Trophoblast cell (in vitro differentiated cells and primary cell): ENCODE data around the gene MYT1.

Experiments
- DNase-seq, 2 donors: peaks; one replicate each; pipeline ENCODE4 v3.0.0-alpha.2; 2016
- H2AFZ ChIP-seq: 2 replicates; pipeline ENCODE4 v1.6.1; 2013; ENCODE audit warnings: low read length, moderate library complexity, mild to moderate bottlenecking; ENCODE audit not compliant: insufficient read depth, poor library complexity
- H2AK5ac ChIP-seq: 2 replicates; pipeline ENCODE4 v1.6.1; 2013; ENCODE audit warnings: mild to moderate bottlenecking, low read length
- H2BK120ac ChIP-seq: 2 replicates; pipeline ENCODE4 v1.6.1; 2013; ENCODE audit warnings: low read length, mild to moderate bottlenecking, moderate library complexity; ENCODE audit not compliant: insufficient read depth, poor library complexity
- H2BK12ac ChIP-seq: 2 replicates; pipeline ENCODE4 v1.6.1; 2013; ENCODE audit warnings: mild to moderate bottlenecking, low read length, moderate library complexity
- H2BK5ac ChIP-seq: 2 replicates; pipeline ENCODE4 v1.6.1; 2013; ENCODE audit warnings: low read length, low read depth, moderate library complexity, mild to moderate bottlenecking; ENCODE audit not compliant: poor library complexity
- H3K14ac ChIP-seq: 2 replicates; pipeline ENCODE4 v1.6.1; 2013; ENCODE audit warnings: mild to moderate bottlenecking, low read length
- H3K18ac ChIP-seq: 2 replicates; pipeline ENCODE4 v1.6.1; 2013; ENCODE audit warnings: mild to moderate bottlenecking, low read length
- H3K23ac ChIP-seq: 2 replicates; pipeline ENCODE4 v1.6.1; 2013; ENCODE audit warnings: low read length
- H3K27ac ChIP-seq: 2 replicates; pipeline ENCODE4 v1.5.1; 2013; ENCODE audit warnings: low read depth, mild to moderate bottlenecking, inconsistent platforms, low read length, moderate library complexity
- H3K27me3 ChIP-seq: 2 replicates; pipeline ENCODE4 v1.6.1; 2013; ENCODE audit warnings: inconsistent platforms, mild to moderate bottlenecking, low read length, moderate library complexity; ENCODE audit not compliant: insufficient read depth
- H3K36me3 ChIP-seq, 2 experiments: 1 replicate in 1 of 2; 2 replicates in 1 of 2; pipeline ENCODE4 v1.6.1; 2013; ENCODE audit warnings: low read length in 2 of 2, mild to moderate bottlenecking in 2 of 2, moderate library complexity in 1 of 2; ENCODE audit not compliant: insufficient read depth in 2 of 2, control insufficient read depth in 1 of 2
- H3K4ac ChIP-seq: 2 replicates; pipeline ENCODE4 v1.6.1; 2013; ENCODE audit warnings: low read depth, mild to moderate bottlenecking, low read length, moderate library complexity
- H3K4me1 ChIP-seq, 2 experiments: 1 replicate in 1 of 2; 2 replicates in 1 of 2; pipeline ENCODE4 v1.6.1; 2013; ENCODE audit warnings: low read length in 2 of 2, mild to moderate bottlenecking in 2 of 2, moderate library complexity in 1 of 2; ENCODE audit not compliant: insufficient read depth in 2 of 2, control insufficient read depth in 1 of 2
- H3K4me2 ChIP-seq: 2 replicates; pipeline ENCODE4 v1.6.1; 2013; ENCODE audit warnings: inconsistent platforms, mild to moderate bottlenecking, low read length, moderate library complexity
- H3K4me3 ChIP-seq: 2 replicates; pipeline ENCODE4 v1.5.1; 2013; ENCODE audit warnings: mild to moderate bottlenecking, low read depth, low read length, inconsistent platforms
- H3K79me1 ChIP-seq: one replicate; pipeline ENCODE4 v1.6.1; 2013; ENCODE audit warnings: low read length
- H3K79me2 ChIP-seq: 2 replicates; pipeline ENCODE4 v1.6.1; 2013; ENCODE audit warnings: low read length, mild to moderate bottlenecking; ENCODE audit not compliant: control insufficient read depth, insufficient read depth, poor library complexity
- H3K9ac ChIP-seq: 2 replicates; pipeline ENCODE4 v1.6.1; 2013; ENCODE audit warnings: mild to moderate bottlenecking, low read length
- H3K9me3 ChIP-seq: 2 replicates; pipeline ENCODE4 v1.6.1; 2013; ENCODE audit warnings: low read depth, mild to moderate bottlenecking, control low read depth, inconsistent platforms, low read length; ENCODE audit not compliant: insufficient read depth
- H4K12ac ChIP-seq: 2 replicates; pipeline ENCODE4 v1.6.1; 2013; ENCODE audit warnings: low read depth, mild to moderate bottlenecking, low read length, moderate library complexity
- H4K8ac ChIP-seq: 2 replicates; pipeline ENCODE4 v1.6.1; 2013; ENCODE audit warnings: low read depth, mild to moderate bottlenecking, low read length, moderate library complexity
- H4K91ac ChIP-seq: one replicate; pipeline ENCODE4 v1.6.1; 2013; ENCODE audit warnings: low read depth, mild to moderate bottlenecking, low read length, moderate library complexity
- WGBS: extraction: QIAGEN DNeasy Blood & Tissue Kit; methylation state at CpG from one replicate; pipeline ENCODE4 v1.1.7; 2013; ENCODE audit warnings: missing lambda C conversion rate; ENCODE audit not compliant: insufficient read length, insufficient coverage; ENCODE audit errors: extremely low coverage; 5-methylcytosine and 5-hydroxymethylcytosine counted together

The MYT1 gene

DNA sequence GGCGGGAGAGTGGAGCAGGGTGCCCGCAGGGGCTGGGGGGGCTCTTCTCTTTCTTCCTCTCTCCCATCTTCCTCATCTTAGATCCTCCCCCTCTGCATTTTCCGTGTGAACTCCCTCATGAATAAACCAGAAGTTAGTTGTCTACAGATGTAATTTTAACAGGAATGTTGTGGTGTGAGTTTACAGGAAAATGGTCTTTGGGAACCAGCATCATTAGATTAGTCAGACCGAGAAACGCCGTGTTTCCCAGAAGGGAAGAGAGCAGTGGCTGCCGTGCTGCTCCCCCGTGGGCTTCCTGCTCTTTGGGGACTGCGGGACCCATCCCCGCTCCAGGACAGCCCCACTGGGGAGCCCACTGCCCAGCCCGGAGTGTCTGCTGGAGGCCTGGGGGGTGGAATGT lies 3.4 kb downstream of the MYT1 start:
- H2AFZ ChIP-seq: no peak overlapping the region
- no peaks in the 10 kb centered on the region for H3K36me3 ChIP-seq
- H2AK5ac ChIP-seq: no peak overlapping the region
- no peak overlapping the region for H4K12ac ChIP-seq
- H3K27ac ChIP-seq: no peak overlapping the region
- H3K18ac ChIP-seq: no peak overlapping the region
- H3K27me3 ChIP-seq: peaks cover 1% of the 10 kb centered on the region
- H3K9me3 ChIP-seq: no peaks in the 10 kb centered on the region
- no peak overlapping the region for H2BK5ac ChIP-seq
- H3K4me2 ChIP-seq: no peak overlapping the region
- H3K4me1 ChIP-seq: peaks cover 0 to 2% of the 10 kb centered on the region in 2 experiments
- no peak overlapping the region for H3K9ac ChIP-seq
- no peak overlapping the region for H3K23ac ChIP-seq
- no peak overlapping the region for H3K14ac ChIP-seq
- H2BK12ac ChIP-seq: no peak overlapping the region
- H2BK120ac ChIP-seq: no peak overlapping the region
- H3K79me1 ChIP-seq: no peaks in the 10 kb centered on the region
- H3K4me3 ChIP-seq: no peak overlapping the region
- peak in 1 of 2 donors; percentile 22 for DNase-seq
- WGBS: no CpG with 5 or more reads among the region's 11 CpGs
- no peak overlapping the region for H3K4ac ChIP-seq
- no peak overlapping the region for H4K91ac ChIP-seq
- H4K8ac ChIP-seq: no peak overlapping the region
- no peaks in the 10 kb centered on the region for H3K79me2 ChIP-seq

DNA sequence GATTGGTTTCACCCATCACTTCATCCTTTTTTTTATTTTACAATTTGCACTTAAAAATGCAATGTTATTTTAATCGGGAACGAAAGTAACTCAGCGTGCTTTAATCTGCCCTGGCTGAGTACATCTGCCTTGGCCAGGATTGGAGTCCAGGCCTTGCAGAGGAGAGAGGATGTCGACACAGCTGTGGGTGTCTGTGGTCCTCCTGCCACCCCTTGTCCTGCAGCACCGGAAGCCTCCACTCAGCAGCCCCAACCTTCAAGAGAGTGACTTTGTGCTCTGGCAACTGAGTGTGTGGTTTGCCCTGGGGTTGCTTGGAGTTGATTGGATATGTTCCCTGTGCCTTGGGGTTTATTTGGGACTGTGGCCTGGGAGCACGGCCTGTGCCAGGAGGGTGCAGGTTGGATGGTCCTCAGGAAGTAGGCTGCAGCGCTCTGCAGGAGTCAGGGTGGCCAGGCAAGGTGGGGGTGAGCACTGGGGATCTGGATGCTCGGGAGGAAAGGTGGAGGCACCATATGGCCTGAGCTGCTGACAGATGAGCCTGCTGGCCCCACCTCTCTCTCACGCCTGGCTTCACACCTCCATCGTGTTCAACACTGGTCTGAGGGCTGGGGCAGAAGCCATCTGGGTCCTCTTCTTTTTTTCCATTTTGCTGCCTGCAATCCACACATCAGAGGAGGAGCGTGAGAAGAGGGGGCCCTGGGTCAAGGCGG lies 4.3 kb downstream of the MYT1 start:
- H2AK5ac ChIP-seq: no peak overlapping the region
- H3K36me3 ChIP-seq: no peaks in the 10 kb centered on the region
- H2BK120ac ChIP-seq: no peak overlapping the region
- H3K9me3 ChIP-seq: no peaks in the 10 kb centered on the region
- no peaks in the 10 kb centered on the region for H3K79me1 ChIP-seq
- H3K4me1 ChIP-seq: peaks cover 0 to 2% of the 10 kb centered on the region in 2 experiments
- H3K79me2 ChIP-seq: no peaks in the 10 kb centered on the region
- H3K4me3 ChIP-seq: no peak overlapping the region
- H3K18ac ChIP-seq: no peak overlapping the region
- no peak overlapping the region for H2BK12ac ChIP-seq
- no CpG with 5 or more reads among the region's 12 CpGs for WGBS
- no peak overlapping the region for H4K8ac ChIP-seq
- H3K4ac ChIP-seq: no peak overlapping the region
- no peak overlapping the region for H3K27ac ChIP-seq
- no peaks in the 10 kb centered on the region for H3K27me3 ChIP-seq
- H4K91ac ChIP-seq: no peak overlapping the region
- H3K4me2 ChIP-seq: no peak overlapping the region
- no peak overlapping the region for H4K12ac ChIP-seq
- H3K14ac ChIP-seq: no peak overlapping the region
- H3K23ac ChIP-seq: no peak overlapping the region
- no peak for DNase-seq
- no peak overlapping the region for H3K9ac ChIP-seq
- no peak overlapping the region for H2AFZ ChIP-seq
- no peak overlapping the region for H2BK5ac ChIP-seq

DNA sequence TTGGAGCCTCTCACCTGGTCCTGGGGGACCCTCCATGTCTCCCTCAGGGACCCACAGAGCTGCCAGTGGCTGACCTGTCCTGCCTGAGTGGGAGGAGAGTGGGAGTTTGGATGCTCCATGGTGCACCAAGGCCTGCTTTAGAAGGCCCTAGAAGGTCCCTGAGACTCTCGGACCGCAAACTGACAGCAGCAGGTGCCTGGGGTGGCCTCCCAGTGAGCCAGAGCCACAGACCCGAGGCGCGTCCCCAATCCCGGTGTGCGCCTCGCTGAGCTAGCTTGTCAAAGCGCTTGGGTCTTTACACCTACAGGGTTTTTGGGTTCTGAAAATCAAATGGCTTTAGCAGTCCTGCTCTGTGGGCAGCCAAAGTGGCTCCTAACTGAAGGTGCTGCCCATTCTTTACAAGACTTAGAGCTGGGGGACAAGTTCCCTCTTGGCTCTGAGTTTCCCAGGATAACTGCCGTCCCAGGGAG lies 4.9 kb downstream of the MYT1 start:
- H4K12ac ChIP-seq: no peak overlapping the region

DNA sequence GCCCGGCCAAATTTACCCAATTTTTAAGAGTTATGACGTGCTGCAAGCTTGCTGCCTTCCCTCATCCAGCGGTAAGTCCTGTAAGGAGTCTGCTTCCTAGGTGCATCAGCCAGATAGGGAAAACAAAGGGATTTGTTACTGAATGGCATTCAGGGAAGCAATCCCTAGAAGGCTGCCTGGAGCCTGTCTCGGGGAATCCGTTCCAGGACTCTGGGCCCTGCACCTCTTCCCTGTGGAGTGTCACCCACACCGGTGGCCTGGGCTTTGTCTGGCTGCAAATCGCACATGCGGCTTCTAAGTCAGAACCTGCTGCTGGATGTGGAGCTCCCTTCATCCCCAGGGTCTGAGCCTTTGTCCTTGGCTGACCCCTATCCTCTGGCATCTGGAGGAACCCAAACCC lies 7.0 kb downstream of the MYT1 start:
- no peak overlapping the region for H2BK120ac ChIP-seq
- H3K4ac ChIP-seq: no peak overlapping the region
- no peak overlapping the region for H3K27ac ChIP-seq
- H4K91ac ChIP-seq: no peak overlapping the region
- no peaks in the 10 kb centered on the region for H3K79me2 ChIP-seq
- no peaks in the 10 kb centered on the region for H3K36me3 ChIP-seq
- no peak overlapping the region for H4K12ac ChIP-seq
- H3K79me1 ChIP-seq: no peaks in the 10 kb centered on the region
- H2BK12ac ChIP-seq: no peak overlapping the region
- no peak for DNase-seq
- no peak overlapping the region for H2BK5ac ChIP-seq
- H3K4me2 ChIP-seq: no peak overlapping the region
- no peak overlapping the region for H2AK5ac ChIP-seq
- no peak overlapping the region for H3K4me3 ChIP-seq
- H3K9ac ChIP-seq: no peak overlapping the region
- H3K4me1 ChIP-seq: peaks cover 0 to 2% of the 10 kb centered on the region in 2 experiments
- no peak overlapping the region for H3K18ac ChIP-seq
- no CpG with 5 or more reads among the region's 8 CpGs for WGBS
- no peaks in the 10 kb centered on the region for H3K27me3 ChIP-seq
- H4K8ac ChIP-seq: no peak overlapping the region
- H3K23ac ChIP-seq: no peak overlapping the region
- H3K14ac ChIP-seq: no peak overlapping the region
- H3K9me3 ChIP-seq: no peaks in the 10 kb centered on the region
- no peak overlapping the region for H2AFZ ChIP-seq

More for the DNA sequence above, 4.9 kb downstream of the MYT1 start:
- Histone ChIP-seq H3K79me1 (no peaks in the 10 kb centered on the region), H2AK5ac (no peak overlapping the region), H4K91ac (no peak overlapping the region), H3K9ac (no peak overlapping the region), H3K18ac (no peak overlapping the region), H2BK120ac (no peak overlapping the region), H2BK12ac (no peak overlapping the region), H3K4me1 (peaks cover 0 to 2% of the 10 kb centered on the region in 2 experiments), H3K36me3 (no peaks in the 10 kb centered on the region), H3K23ac (no peak overlapping the region), H3K14ac (no peak overlapping the region), H4K8ac (no peak overlapping the region), H3K79me2 (no peaks in the 10 kb centered on the region), H3K9me3 (no peaks in the 10 kb centered on the region), H3K27me3 (no peaks in the 10 kb centered on the region), H2BK5ac (no peak overlapping the region), H3K4ac (no peak overlapping the region), H3K27ac (no peak overlapping the region), H3K4me2 (no peak overlapping the region), H3K4me3 (no peak overlapping the region), H2AFZ (no peak overlapping the region)
- WGBS: no CpG with 5 or more reads among the region's 10 CpGs
- DNase-seq: no peak
